Glutamatergic neuron (in vitro differentiated cells): Measurements from ENCODE around the gene PRR18. TPM values are rescaled to one million over a fixed set of nuclear protein-coding genes. Genes with fewer than 3 reads are reported as not detected.

Experiments used
- DNase-seq: peaks from one replicate; pipeline ENCODE4 v3.0.0; 2022
- H3K27ac Mint-ChIP-seq: one replicate; pipeline ENCODE4 v1.8.0; 2020; ENCODE audit warnings: mild to moderate bottlenecking, mixed read lengths, inconsistent platforms; ENCODE audit not compliant: unreplicated experiment
- H3K27me3 Mint-ChIP-seq: one replicate; pipeline ENCODE4 v1.8.0; 2020; ENCODE audit warnings: mild to moderate bottlenecking, moderate library complexity, mixed read lengths, inconsistent platforms; ENCODE audit not compliant: unreplicated experiment
- H3K36me3 Mint-ChIP-seq: one replicate; pipeline ENCODE4 v1.8.0; 2020; ENCODE audit warnings: mild to moderate bottlenecking, mixed read lengths, inconsistent platforms; ENCODE audit not compliant: unreplicated experiment
- H3K4me1 Mint-ChIP-seq: one replicate; pipeline ENCODE4 v1.8.0; 2020; ENCODE audit warnings: mild to moderate bottlenecking, low read depth, mixed read lengths, inconsistent platforms; ENCODE audit not compliant: unreplicated experiment
- H3K4me3 Mint-ChIP-seq: one replicate; pipeline ENCODE4 v1.8.0; 2020; ENCODE audit warnings: mild to moderate bottlenecking, mixed read lengths, inconsistent platforms; ENCODE audit not compliant: unreplicated experiment
- H3K9me3 Mint-ChIP-seq: one replicate; pipeline ENCODE4 v1.8.0; 2020; ENCODE audit warnings: mild to moderate bottlenecking, moderate library complexity, mixed read lengths, inconsistent platforms; ENCODE audit not compliant: unreplicated experiment
- CTCF ChIP-seq: fragments of 200-600 bp; sonication (generic); IDR thresholded peaks from one replicate; pipeline ENCODE4 v1.5.0; 2021; ENCODE audit not compliant: partially characterized antibody, unreplicated experiment
- total RNA-seq: library from RNA; stranded (reverse); fragmentation: NEBNext Ultra II Directional; extraction: Animal tissue kit (Norgen Biotek cat#: 25700); gene quantifications from one replicate; pipeline ENCODE4 v1.2.1, GENCODE V29; 2021; ENCODE audit not compliant: unreplicated experiment

Gene PRR18
- total RNA-seq, 1 donor from 2014 or later = not detected

DNA sequence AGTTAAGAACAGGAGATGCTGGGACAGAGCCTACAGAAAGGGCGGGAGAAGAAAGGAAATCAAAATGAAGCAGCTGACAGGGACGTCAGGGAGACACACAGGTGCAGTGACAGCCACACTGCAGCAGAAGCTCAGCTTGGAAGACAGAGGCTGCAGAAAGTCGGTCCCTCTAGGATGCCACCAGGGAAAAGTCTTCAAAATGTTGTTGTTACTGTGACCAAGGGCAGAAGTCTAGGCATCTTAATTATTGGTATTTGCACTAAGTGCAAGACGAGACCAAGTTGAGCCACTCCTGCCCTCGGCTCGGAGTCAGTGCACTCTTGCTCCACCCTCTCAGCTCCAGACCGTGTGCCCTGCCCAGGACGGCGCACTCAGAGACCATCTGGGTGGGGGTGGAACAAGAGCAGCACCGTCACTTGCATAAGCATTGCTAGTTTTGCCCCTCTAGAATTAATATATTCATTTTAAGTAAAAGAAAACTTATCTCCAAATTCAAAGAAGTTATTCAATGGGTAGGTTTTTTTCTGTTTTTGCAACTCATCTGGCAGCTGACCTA, 2.6 kb downstream of the PRR18 start:
- no peak for DNase-seq
- peaks cover 12% of the 10 kb centered on the region for H3K27me3 Mint-ChIP-seq
- peaks cover 7% of the 10 kb centered on the region for H3K4me1 Mint-ChIP-seq
- H3K9me3 Mint-ChIP-seq = peaks cover 3% of the 10 kb centered on the region
- no peaks in the 10 kb centered on the region for H3K36me3 Mint-ChIP-seq
- TF ChIP-seq CTCF = no peak
- no peak overlapping the region for H3K4me3 Mint-ChIP-seq
- peak overlapping the region; percentile 56 for H3K27ac Mint-ChIP-seq

DNA sequence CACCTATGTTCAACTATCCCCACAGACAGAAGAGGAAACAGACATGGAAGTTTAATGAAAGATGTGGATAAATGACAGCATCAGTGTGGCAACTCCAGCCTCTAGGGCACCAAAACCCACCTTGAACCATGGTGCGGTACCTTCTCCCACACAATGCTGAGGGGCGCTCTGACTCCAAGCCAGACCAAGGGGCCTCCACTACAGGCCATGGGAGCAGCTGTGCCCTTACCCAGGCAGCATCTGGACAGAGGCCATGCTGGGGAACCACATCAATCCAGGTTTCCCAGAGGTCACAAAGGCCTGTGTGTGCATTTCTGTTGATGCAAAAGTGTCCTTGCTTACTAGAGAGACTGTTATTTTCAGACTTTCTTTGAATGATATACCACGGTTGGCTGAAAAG, 4.1 kb downstream of the PRR18 start:
- Mint-ChIP-seq H3K9me3 (peaks cover 3% of the 10 kb centered on the region), H3K4me1 (peaks cover 7% of the 10 kb centered on the region), H3K27ac (no peak overlapping the region), H3K27me3 (peaks cover 10% of the 10 kb centered on the region), H3K36me3 (peaks cover under 1% of the 10 kb centered on the region), H3K4me3 (no peak overlapping the region)
- no peak for TF ChIP-seq CTCF
- DNase-seq = no peak

- no peak for TF ChIP-seq CTCF
- no peak for DNase-seq
- peaks cover 5% of the 10 kb centered on the region for H3K27me3 Mint-ChIP-seq
- H3K4me3 Mint-ChIP-seq = no peak overlapping the region
- H3K27ac Mint-ChIP-seq = no peak overlapping the region
- peaks cover 6% of the 10 kb centered on the region for H3K9me3 Mint-ChIP-seq
- peaks cover 13% of the 10 kb centered on the region for H3K36me3 Mint-ChIP-seq
- peaks cover 7% of the 10 kb centered on the region for H3K4me1 Mint-ChIP-seq
Measured at GRCh38 chr6:166301611-166302529, 6.3 kb downstream of the PRR18 start.

GRCh38 chr6:166300357-166300987, 7.7 kb downstream of the PRR18 start:
- no peak for TF ChIP-seq CTCF
- H3K27me3 Mint-ChIP-seq = peaks cover 4% of the 10 kb centered on the region
- H3K4me3 Mint-ChIP-seq = no peak overlapping the region
- H3K4me1 Mint-ChIP-seq = peaks cover 2% of the 10 kb centered on the region
- no peak for DNase-seq
- H3K36me3 Mint-ChIP-seq = peaks cover 17% of the 10 kb centered on the region
- no peak overlapping the region for H3K27ac Mint-ChIP-seq
- peaks cover 3% of the 10 kb centered on the region for H3K9me3 Mint-ChIP-seq

DNA sequence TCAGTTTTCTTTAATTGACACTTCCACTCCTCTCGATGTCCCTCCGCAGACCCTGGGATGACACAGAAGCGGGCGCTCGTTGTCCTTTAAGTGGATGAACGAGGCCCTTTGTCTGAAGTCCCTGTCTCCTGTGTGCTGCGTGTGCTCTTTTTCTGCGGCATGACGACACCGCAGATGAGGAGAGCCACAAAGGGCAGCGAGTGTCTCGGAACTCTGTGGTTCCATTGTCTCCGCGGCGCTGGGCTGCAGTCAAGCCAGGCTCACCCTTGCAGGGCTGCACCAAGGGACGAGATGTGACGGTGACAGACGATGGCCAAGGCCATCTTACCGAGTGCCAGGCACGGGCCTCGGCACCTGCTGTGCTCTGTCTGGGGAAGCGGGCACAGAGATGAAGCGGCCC, 10.6 kb downstream of the PRR18 start:
- Mint-ChIP-seq H3K4me3 (no peak overlapping the region), H3K27ac (no peak overlapping the region), H3K9me3 (peaks cover 3% of the 10 kb centered on the region), H3K36me3 (peaks cover 17% of the 10 kb centered on the region), H3K4me1 (no peaks in the 10 kb centered on the region), H3K27me3 (peaks cover 1% of the 10 kb centered on the region)
- no peak for DNase-seq
- TF ChIP-seq CTCF = no peak
